Activated CD4-positive, alpha-beta T cell treated with anti-CD3 and anti-CD28 coated beads, Interleukin-10, Interleukin-2, amounts not matched to agents 100 ng/mL and 50 ng/mL, durations not matched to agents 16 hours and 8 hours (primary cell): ENCODE results near the gene HNRNPCL2.
"Not testable (repeated sequence)": the region's sequence is repeated elsewhere in the genome, so short reads cannot be mapped to it uniquely, and the experiment has no call there.

ENCODE experiments used
- DNase-seq: peaks from one replicate; pipeline ENCODE4 v3.0.0-alpha.2; 2020

Gene HNRNPCL2

DNA sequence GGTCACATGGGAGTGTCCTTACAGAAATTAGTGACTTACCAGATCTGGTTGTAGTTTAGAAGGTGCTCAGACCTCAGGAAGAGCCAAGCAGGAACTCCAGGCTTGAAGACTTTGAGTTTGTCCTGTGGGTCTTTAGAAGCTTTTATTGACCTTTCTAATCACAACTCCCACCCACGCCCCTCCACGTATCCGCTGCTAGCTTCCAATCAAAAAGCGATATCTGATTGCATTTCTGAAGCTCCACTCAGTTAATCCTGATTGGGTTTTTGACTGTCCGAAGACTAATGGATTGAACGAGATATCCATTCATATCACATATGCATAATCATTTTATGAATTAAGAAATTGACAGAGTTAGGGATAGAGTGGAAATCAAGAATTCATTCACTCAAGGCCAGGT, at the start of gene HNRNPCL2:
Gene HNRNPCL2, minus strand, starts transcription at position 101 of the 400 bp plus-strand sequence. CDS start 454 bp downstream, outside the sequence.
- DNase-seq = not testable (repeated sequence)

- not testable (repeated sequence) for DNase-seq
Measured at GRCh38 chr1:13165531-13165930, 48.9 kb upstream of the HNRNPCL2 start, which contains the start of gene HNRNPCL4. Gene HNRNPCL4, minus strand, starts transcription at chr1:13165631. Its CDS starts 164 bp downstream, at chr1:13165467.

DNA sequence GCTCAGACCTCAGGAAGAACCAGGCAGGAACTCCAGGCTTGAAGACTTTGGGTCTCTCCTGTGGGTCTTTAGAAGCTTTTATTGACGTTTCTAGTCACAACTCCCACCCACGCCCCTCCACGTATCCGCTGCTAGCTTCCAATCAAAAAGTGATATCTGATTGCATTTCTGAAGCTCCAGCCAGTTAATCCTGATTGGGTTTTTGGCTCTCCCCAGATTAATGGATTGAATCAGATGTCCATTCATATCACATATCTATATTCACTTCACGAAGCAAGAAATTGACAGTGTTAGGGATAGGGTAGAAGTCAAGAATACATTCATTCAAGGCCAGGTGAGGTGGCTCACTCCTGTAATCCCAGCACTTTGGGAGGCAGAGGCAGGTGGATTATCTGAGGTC, 39.3 kb upstream of the HNRNPCL2 start, which contains the start of gene PRAMEF26:
Gene PRAMEF26, minus strand, starts transcription at position 101 of the 400 bp plus-strand sequence. CDS start 2,914 bp downstream, outside the sequence.
- DNase-seq = not testable (repeated sequence)

DNA sequence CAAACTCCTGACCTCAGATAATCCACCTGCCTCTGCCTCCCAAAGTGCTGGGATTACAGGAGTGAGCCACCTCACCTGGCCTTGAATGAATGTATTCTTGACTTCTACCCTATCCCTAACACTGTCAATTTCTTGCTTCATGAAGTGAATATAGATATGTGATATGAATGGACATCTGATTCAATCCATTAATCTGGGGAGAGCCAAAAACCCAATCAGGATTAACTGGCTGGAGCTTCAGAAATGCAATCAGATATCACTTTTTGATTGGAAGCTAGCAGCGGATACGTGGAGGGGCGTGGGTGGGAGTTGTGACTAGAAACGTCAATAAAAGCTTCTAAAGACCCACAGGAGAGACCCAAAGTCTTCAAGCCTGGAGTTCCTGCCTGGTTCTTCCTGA, 46.2 kb downstream of the HNRNPCL2 start, which contains the start of gene PRAMEF25:
Gene PRAMEF25, plus strand, starts transcription at position 301 of the 400 bp plus-strand sequence. CDS start 2,920 bp downstream, outside the sequence.
- DNase-seq = not testable (repeated sequence)
